ENCODE data around the gene DRC7.

The DRC7 gene

DNA sequence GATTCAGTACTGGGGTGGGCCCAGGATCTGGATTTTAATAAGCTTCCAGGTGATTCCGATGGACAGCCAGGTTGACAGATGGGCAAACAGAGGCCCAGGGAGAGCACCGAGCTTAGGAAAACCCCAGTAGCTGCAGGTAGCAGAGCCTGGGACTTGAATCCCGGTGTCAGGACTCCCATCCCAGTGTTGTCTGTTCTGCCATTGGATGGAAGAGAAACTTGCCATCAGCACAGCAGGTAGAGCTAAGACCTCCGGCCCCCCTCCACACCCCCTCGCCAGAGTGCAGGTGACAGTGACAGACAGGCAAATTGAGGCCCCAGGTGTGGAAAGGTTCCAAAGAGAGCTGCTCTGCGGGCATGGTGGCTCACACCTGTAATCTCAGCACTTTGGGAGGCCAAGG is 53.4 kb downstream of the DRC7 start:
- H3K27ac ChIP-seq = no peak overlapping the region
- H3K9ac ChIP-seq (ENCODE audit: insufficient read length) = no peak overlapping the region
- H3K9me3 ChIP-seq (ENCODE audit: low read depth, low read length) = no peaks in the 10 kb centered on the region
- DNase-seq (ENCODE audit: low read depth, low spot score) = no peak
- no peak overlapping the region for H3K4me3 ChIP-seq
- H3K36me3 ChIP-seq (ENCODE audit: insufficient read depth, low read length) = no peaks in the 10 kb centered on the region
- TF ChIP-seq FOXP2 (optimal IDR thresholded peaks at IDR 0.05; ENCODE audit: control extremely low read depth, extremely low read length, insufficient read depth) (no peak), POLR2AphosphoS5 (IDR thresholded peaks at IDR 0.05; ENCODE audit: borderline replicate concordance, low read depth, low read length) (no peak), EZH2 (IDR thresholded peaks at IDR 0.05) (no peak)

DNA sequence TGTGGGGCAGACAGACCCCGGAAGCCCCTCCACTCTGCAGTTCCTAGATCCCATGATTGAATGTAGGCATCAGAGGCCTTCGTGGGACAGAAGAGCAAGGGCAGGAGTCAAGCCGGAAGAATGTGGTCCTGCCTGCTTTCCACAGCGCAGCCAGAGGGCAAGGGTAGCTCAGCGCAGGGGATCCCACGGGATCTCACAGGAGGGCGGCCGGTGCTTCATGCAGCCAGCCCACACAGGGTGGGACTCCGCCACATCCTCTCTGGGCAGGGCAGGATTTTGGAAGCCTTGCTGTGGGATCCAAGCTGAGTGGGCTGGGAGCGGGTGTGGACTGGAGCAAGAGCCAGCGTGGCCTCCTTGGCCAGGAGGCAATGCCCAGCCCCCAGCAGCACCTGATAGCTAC is 54.0 kb downstream of the DRC7 start:
- no peak for DNase-seq (ENCODE audit: low read depth, low spot score)
- Histone ChIP-seq H3K27ac (no peak overlapping the region), H3K4me3 (no peak overlapping the region), H3K36me3 (ENCODE audit: insufficient read depth, low read length) (no peaks in the 10 kb centered on the region), H3K9me3 (ENCODE audit: low read depth, low read length) (no peaks in the 10 kb centered on the region), H3K9ac (ENCODE audit: insufficient read length) (no peak overlapping the region)
- no peak for TF ChIP-seq POLR2AphosphoS5 (IDR thresholded peaks at IDR 0.05; ENCODE audit: borderline replicate concordance, low read depth, low read length)
- no peak for TF ChIP-seq EZH2 (IDR thresholded peaks at IDR 0.05)
- no peak for TF ChIP-seq FOXP2 (optimal IDR thresholded peaks at IDR 0.05; ENCODE audit: control extremely low read depth, extremely low read length, insufficient read depth)

DNA sequence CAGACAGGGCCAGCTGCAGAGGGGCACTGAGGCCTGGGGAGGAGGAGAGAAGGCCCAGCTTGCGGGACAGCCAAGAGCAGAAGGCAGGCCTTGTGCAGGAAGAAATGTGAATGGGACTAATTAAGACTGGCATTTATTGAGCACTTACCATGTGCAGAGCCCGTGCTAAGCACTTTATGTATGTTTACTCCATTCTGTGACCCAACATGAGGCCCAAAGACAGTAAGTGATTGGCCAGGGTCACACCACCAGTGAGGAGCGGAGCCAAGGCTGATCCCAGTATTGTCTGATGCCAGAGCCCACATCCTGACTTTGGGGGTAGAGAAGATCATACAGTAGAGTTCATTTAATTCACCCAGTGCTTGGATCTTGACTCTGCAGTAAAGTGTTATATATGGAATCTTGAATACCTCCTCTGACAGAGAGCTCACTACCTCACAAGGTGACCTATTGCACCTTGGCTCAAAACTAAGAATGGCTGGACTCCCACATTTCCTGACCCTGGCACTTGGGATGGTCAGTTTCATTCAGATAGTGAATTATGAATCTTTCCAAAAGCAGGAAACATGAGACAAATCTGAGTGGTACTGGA is 54.6 kb downstream of the DRC7 start:
- Histone ChIP-seq H3K4me3 (no peak overlapping the region), H3K36me3 (ENCODE audit: insufficient read depth, low read length) (no peaks in the 10 kb centered on the region), H3K27ac (no peak overlapping the region), H3K9ac (ENCODE audit: insufficient read length) (no peak overlapping the region), H3K9me3 (ENCODE audit: low read depth, low read length) (no peaks in the 10 kb centered on the region)
- no peak for DNase-seq (ENCODE audit: low read depth, low spot score)
- TF ChIP-seq EZH2 (IDR thresholded peaks at IDR 0.05) = no peak
- no peak for TF ChIP-seq FOXP2 (optimal IDR thresholded peaks at IDR 0.05; ENCODE audit: control extremely low read depth, extremely low read length, insufficient read depth)
- TF ChIP-seq POLR2AphosphoS5 (IDR thresholded peaks at IDR 0.05; ENCODE audit: borderline replicate concordance, low read depth, low read length) = no peak

DNA sequence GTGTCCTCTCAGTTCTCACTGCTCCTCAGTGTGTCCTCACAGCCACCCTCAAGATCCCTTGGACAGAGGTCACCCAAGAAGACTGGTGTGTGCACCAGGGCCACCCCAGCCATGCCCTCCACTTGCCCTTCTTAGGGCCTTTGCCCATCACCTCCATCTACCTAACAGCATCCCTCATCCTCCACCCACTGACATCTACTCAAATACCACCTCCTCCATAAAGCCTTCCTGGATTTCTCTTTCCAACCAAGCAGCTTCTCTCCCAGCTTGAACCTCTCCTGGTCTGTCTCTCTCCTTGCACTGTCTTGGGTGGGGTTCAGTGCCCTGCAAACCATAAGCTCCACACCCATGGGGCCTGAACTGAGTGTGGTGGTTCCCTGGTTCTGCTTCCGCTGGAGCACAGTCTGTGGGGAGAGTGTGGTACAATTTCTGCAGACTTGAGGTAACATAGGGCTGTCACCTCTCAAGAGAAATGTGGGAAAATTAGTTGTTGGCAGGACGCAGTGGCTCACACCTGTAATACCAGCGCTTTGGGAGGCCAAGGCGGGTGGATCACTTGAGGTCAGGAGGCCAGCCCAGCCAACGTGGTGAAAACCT is 55.3 kb downstream of the DRC7 start:
- no peaks in the 10 kb centered on the region for H3K36me3 ChIP-seq (ENCODE audit: insufficient read depth, low read length)
- no peak overlapping the region for H3K9ac ChIP-seq (ENCODE audit: insufficient read length)
- TF ChIP-seq FOXP2 (optimal IDR thresholded peaks at IDR 0.05; ENCODE audit: control extremely low read depth, extremely low read length, insufficient read depth) (no peak), POLR2AphosphoS5 (IDR thresholded peaks at IDR 0.05; ENCODE audit: borderline replicate concordance, low read depth, low read length) (no peak), EZH2 (IDR thresholded peaks at IDR 0.05) (no peak)
- H3K4me3 ChIP-seq = no peak overlapping the region
- DNase-seq (ENCODE audit: low read depth, low spot score) = no peak
- H3K9me3 ChIP-seq (ENCODE audit: low read depth, low read length) = no peaks in the 10 kb centered on the region
- H3K27ac ChIP-seq = no peak overlapping the region

DNA sequence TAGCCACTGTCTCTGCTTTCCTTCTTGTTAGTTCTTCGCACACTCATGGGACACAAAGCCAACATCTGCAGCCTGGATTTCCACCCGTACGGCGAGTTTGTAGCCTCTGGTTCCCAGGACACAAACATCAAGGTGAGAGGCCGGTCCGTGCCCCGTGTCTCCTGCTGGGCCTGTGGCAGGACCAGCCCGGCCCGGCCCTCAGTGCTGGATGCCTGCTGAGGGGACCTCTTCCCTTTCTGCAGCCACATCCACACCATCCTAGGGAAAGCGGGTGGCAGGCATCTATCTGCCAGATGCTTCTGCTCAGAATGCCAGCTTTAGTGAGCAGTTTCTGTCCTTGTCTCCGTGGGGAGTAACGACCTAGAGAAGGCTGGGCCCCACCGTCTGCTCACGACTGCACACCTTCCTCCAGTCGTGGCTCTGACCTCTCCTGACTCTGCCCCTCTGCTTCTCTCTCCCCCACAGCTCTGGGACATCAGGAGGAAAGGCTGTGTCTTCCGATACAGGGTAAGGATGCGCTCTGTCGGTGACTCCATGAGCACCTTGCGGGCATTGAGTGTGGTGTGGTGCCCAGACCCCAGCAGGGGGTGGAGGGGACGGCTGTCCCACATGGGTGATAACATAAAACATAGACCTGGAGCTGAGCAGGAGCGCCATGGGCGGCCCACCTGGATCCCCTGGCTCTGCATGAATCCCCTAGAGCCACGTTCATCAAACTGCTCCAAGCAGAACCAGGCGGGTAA is 56.4 kb downstream of the DRC7 start:
- no peak for DNase-seq (ENCODE audit: low read depth, low spot score)
- Histone ChIP-seq H3K9me3 (ENCODE audit: low read depth, low read length) (no peaks in the 10 kb centered on the region), H3K4me3 (no peak overlapping the region), H3K27ac (no peak overlapping the region), H3K9ac (ENCODE audit: insufficient read length) (no peak overlapping the region), H3K36me3 (ENCODE audit: insufficient read depth, low read length) (no peaks in the 10 kb centered on the region; the same call in 1 of the 2 replicates)
- TF ChIP-seq EZH2 (IDR thresholded peaks at IDR 0.05) = no peak
- TF ChIP-seq FOXP2 (optimal IDR thresholded peaks at IDR 0.05; ENCODE audit: control extremely low read depth, extremely low read length, insufficient read depth) = no peak
- no peak for TF ChIP-seq POLR2AphosphoS5 (IDR thresholded peaks at IDR 0.05; ENCODE audit: borderline replicate concordance, low read depth, low read length)

DNA sequence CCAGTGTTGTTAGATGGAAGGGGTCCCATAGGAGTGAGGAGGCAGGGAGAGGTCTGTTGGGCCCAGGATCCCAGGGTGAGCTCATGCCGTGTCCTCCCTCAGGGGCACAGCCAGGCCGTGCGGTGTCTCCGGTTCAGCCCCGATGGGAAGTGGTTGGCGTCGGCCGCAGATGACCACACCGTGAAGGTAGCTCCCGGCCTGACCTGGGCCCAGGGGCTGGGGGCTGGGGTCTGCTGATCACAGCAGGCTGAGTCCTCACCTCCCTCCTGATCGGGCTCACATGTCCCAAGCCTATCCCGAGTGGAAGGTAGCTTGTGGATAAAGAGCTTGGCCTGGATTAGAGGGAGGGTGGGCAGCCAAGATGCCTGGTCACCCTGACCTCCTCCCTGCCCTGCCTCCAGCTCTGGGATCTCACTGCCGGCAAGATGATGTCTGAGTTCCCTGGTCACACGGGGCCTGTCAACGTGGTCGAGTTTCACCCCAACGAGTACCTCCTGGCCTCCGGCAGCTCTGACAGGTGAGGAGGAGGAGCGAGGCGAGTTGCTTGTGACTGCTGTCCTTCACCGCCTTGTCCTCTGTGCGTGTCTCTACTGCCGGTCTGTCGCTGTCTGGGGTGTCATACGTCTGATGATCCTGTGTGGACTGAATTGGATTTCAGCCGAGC is 57.1 kb downstream of the DRC7 start:
- no peak overlapping the region for H3K4me3 ChIP-seq
- DNase-seq (ENCODE audit: low read depth, low spot score) = no peak
- TF ChIP-seq EZH2 (IDR thresholded peaks at IDR 0.05) = no peak
- TF ChIP-seq POLR2AphosphoS5 (IDR thresholded peaks at IDR 0.05; ENCODE audit: borderline replicate concordance, low read depth, low read length) = no peak
- no peak for TF ChIP-seq FOXP2 (optimal IDR thresholded peaks at IDR 0.05; ENCODE audit: control extremely low read depth, extremely low read length, insufficient read depth)
- H3K9me3 ChIP-seq (ENCODE audit: low read depth, low read length) = no peaks in the 10 kb centered on the region
- no peak overlapping the region for H3K9ac ChIP-seq (ENCODE audit: insufficient read length)
- H3K36me3 ChIP-seq (ENCODE audit: insufficient read depth, low read length) = no peaks in the 10 kb centered on the region; the same call in 1 of the 2 replicates
- no peak overlapping the region for H3K27ac ChIP-seq

DNA sequence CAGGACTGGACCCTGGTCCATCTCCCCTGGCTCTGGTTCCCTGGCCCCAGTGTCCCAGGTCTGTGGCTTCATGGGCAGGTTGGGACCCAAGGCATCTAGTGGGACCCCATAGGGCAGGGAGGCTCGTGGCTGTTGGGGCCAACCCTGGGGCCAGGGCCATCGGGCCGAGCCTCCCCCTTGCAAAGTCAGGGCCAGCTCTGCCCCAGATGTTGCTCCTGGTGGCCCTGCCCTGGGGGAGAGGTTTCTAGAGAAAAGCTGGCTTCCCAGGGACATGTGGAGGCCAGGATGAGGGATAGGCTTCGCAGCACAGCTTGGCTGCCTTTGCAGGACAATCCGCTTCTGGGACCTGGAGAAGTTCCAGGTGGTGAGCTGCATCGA is 57.6 kb downstream of the DRC7 start:
- H3K27ac ChIP-seq = no peak overlapping the region
- H3K4me3 ChIP-seq = no peak overlapping the region
- no peak overlapping the region for H3K9ac ChIP-seq (ENCODE audit: insufficient read length)
- no peaks in the 10 kb centered on the region; the same call in 1 of the 2 replicates for H3K36me3 ChIP-seq (ENCODE audit: insufficient read depth, low read length)
- TF ChIP-seq POLR2AphosphoS5 (IDR thresholded peaks at IDR 0.05; ENCODE audit: borderline replicate concordance, low read depth, low read length) = no peak
- TF ChIP-seq FOXP2 (optimal IDR thresholded peaks at IDR 0.05; ENCODE audit: control extremely low read depth, extremely low read length, insufficient read depth) = no peak
- TF ChIP-seq EZH2 (IDR thresholded peaks at IDR 0.05) = no peak
- DNase-seq (ENCODE audit: low read depth, low spot score) = no peak
- no peaks in the 10 kb centered on the region for H3K9me3 ChIP-seq (ENCODE audit: low read depth, low read length)
